Astrocyte of the hippocampus (primary cell): Measurements from ENCODE around the gene UXS1.
A peak's percentile ranks its signal among the peaks of the same experiment; 100 is the strongest.
"Not testable (repeated sequence)": the region's sequence is repeated elsewhere in the genome, so short reads cannot be mapped to it uniquely, and the experiment has no call there.

Experiments
- DNase-seq: peaks from one replicate; pipeline ENCODE4 v3.0.0; 2011; ENCODE audit warnings: low read depth, low spot score

The UXS1 gene

DNA sequence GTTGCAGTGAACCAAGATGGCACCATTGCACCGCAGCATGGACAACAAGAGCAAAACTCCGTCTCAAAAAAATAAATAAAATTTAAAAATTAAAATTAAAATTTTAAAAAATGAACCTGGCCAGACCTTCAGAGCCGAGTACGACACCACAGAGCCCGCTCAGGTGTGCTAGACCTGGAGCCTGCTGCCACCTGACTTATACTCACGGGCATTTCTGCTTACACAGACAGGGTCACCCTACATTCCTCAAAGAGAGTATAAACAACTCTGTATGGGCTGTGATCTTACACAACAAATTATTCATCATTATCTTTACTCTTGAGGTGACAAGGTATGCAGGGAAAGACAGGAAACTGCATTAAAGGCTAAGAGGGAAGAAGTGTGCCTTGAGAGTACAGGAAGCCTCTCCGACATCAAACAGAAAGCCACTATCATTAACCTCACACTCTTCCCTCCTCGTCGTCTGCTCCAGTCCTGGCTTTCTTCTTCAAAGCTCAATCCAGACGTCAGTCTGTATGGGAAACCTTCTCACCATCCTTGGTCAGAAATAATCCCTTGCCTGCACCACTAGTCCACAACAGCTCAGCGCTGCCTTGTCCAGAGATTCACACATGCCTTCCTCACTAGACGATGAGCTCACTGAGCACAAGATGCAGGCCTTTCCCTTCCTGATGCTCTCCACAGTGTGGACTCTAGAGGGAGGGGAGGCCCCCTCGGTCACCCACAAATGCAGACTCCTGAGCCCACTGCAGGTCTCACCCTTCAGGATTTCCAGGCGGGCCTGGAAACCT is 56.2 kb downstream of the UXS1 start:
- no peak for DNase-seq

DNA sequence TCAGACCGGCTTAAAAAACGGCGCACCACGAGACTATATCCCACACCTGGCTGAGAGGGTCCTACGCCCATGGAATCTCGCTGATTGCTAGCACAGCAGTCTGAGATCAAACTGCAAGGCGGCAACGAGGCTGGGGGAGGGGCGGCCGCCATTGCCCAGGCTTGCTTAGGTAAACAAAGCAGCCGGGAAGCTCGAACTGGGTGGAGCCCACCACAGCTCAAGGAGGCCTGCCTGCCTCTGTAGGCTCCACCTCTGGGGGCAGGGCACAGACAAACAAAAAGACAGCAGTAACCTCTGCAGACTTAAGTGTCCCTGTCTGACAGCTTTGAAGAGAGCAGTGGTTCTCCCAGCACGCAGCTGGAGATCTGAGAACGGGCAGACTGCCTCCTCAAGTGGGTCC is 62.9 kb downstream of the UXS1 start:
- not testable (repeated sequence) for DNase-seq

DNA sequence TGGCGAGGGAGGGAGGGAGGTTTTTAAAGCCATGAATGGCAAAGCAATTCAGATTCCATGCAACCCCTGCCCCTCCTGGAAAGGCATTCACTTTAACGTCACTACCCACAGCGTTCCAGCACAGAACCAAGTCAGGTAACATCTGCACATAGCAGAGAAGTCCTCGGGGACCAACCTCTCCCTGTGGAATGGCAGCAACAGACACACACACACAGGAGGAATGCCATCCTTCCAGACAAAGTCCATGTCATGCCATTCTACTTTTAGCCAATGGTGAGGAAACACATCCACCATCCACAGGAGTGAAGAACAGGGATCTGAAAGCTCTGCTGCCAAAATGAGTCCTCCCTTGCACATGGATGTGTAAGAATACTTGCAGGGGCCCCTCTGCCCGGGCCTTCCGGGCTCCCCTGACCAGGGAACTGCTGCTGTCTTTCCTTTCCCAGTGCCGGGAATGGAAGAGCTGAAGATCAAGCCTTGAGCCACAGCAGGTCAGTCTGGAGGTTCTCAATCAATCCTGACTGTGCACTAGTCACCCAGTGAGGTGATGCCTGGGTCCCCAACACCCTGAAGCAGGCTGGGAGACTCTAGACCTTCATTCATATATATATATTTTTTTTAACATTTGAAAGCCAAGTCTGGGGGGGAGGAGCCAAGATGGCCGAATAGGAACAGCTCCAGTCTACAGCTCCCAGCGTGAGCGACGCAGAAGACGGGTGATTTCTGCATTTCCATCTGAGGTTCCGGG is 63.7 kb downstream of the UXS1 start:
- no peak for DNase-seq

DNA sequence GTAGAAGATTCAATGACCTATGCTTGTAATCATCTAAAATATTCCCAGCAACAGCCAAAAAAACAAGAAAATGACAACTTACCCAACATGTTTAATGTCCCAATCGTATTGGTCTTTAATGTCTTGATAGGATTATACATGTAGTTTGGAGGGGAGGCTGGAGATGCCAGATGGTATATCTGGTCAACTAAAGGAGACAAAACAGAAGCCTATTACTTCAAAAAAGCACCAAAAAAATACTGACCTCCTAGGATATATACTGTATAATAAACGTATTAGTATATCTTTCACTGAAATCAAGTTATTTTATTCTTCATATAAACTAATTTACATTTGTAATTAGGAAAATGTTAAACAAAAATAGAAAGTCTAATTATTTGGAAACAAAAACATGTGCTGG is 64.5 kb downstream of the UXS1 start:
- no peak for DNase-seq

DNA sequence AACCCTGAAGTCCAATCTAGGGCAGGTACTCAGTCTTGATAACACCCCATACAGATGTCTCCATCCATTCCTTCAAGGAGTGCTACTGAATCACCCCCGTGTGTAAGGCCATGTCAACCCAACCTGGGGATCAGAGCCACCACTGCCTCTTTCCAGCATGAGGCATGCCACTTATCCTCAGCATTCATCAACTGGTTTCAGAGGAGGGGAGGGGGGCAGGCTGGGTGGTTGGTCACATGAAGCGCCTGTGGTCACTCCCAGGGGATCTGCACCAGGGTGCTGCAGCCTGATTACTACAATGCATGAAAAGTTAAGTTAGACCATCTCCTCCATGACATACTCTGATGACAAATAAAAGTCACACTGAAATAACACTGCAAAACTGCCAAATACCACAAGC is 65.0 kb downstream of the UXS1 start:
- DNase-seq, result no peak

DNA sequence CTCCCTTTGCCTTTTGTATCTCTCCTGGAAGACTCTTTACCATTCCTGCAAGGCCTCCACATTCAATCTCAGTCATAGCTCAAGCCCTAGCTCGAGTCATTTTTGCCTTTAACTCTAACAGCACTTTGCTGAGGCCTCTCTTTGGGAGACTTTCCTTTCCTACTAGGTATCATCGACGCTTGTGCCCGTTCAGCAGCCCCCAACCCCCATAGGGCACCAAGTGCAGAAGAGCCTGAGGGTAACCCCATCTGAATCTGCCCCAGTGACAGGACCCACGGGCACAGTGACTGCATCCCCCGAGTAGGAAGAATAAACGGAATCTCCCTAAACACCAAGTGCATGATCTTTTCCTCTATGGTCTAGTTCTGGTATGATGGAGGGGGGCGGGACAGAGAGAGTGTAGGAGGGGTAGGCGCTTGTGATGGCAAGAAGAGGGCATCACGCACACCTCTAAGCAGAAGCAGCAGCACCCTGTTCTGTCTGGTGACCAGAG is 66.3 kb downstream of the UXS1 start:
- no peak for DNase-seq

DNA sequence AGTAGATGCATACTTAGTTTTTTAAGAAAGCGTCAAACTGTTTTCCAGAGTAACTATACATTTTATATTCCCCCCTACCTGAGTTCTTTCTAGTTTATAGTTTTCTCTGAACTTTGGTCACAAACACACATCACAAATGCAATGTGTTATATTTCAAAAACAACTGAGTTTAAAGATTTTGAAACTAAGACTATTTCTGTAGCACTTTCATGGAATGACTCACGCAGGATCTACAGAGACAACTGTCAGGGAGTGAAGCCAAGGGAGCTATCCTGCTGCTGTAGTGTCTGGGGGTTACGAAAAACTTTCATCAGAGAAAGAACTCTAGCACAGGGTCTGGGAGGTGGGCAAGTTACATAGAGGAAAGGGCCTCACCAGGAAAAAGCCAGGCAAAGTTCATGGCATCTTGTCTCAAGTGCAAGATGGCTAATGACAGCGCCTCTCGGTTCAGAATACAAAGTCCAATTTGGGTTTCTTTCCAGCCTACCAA is 66.8 kb downstream of the UXS1 start:
- DNase-seq, result no peak

DNA sequence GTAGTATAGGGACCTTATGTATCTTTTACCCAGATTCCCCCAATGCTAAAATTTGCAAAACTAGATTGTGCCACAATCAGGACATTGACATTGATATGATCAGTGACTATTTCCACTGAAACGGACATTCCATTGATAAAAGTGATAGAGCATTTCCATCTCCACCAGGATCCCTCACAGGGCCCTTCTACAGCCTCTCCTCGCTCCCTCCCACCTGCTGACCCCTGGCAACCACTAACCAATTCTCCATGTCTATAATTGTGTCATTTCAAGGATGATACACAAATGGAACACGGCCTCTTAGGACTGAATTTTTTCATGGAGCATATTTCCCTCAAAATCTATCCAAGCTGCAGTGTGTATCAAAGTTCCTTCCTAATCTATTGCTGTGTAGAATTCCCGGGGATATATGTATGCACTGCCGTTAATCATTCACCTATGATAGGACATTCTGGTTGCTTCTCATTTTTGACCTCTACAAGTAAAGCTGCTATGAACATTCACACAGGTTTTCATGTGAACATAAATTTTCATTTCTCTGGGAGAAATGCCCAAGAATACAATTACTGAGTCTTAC is 67.3 kb downstream of the UXS1 start:
- DNase-seq, result no peak

DNA sequence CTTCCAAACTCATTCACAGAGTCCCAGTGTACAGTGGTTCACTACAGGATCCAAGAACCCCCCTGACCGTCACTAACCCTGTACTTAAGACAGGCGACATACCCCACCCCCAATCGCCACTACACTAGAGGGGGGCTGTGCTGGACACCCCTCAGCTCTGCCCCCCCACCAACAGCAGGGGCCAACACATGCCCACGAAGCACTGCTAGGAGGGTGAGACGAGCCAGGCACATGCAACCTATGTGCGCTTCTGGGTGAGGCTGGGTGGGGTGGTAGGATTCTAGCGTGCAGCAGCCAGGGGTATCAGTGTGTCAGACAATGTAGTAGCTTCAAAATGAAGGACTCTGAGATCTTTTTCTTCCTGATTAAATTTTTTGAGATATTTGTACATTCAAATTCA is 67.8 kb downstream of the UXS1 start:
- DNase-seq, result no peak

DNA sequence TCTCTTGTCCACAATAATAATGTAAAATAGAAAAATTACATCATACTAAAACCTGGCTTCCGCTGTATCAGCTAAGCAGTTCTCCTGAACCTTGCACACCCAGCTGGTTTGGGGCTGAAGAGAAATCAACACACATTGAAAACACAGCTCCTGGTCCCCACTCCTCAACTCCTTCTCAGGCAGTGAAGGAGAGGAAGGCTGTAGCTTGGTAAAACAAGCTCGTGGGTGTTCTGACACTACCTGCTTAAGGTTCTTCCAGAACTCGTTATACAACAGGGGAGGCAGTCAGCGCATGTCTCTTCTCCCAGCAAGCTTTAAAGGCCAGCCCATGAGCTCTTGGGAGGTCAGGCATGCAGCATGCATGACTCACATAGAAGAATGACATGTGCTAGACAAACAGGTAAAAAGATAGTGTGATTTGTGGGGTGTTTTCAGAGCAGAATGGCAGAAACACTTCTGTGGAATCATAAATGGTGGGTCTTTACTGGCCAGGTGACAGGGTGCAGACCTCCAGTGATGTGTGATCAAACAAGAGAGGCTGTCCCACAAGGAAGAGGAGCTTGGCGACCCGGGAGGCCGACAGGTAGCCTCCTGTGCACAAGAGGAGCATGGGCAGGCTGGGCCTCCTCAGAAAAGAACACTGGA is 69.1 kb downstream of the UXS1 start:
- peak; percentile 23 for DNase-seq

DNA sequence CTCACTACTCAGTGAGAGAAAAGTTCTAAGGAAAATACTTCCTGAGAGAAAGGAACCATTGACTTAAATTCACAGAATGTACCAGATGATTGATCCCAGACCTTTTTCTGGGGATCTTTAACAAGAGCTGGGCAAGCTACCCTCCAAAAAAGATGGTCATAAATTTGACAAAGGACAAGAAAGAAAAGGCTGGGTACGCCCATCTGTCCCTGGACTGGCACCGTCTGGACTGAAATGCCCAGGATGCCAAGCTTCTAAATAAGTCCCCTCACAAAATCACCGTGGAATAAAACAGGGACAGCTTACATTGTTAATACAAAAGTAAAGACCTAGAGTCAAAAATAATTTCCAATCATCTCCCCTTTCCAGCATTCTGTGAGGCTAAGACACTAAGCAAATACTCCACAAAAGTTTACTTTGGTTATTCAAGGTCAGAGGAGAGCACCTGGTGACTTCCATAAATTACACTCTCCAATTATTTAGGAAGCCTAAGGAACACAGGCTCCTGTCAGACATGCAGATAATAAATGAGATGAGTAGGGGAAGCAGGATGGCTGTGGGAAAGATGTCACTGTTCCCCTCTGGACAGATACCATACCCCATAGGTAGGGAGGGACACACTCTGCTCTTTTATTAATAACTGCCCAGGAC is 69.9 kb downstream of the UXS1 start:
- no peak for DNase-seq

DNA sequence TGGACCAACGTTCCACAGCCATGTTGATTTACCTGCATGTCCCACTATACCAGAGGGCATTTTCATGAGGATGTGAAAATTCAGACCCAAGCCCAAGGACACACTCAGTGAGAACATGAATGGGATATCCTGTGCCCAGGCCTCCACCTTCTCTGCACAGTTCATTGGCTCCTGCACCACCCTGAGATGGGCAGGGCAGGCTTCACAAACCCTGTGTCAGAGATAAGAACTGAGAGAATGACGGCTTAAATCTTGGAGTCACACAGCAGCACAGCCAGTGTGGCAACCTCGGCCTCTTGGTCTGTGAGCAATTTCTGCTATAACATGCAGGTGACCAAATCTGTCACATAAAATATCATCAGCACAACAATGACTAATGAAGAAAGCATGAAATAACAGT is 71.9 kb downstream of the UXS1 start:
- no peak for DNase-seq

DNA sequence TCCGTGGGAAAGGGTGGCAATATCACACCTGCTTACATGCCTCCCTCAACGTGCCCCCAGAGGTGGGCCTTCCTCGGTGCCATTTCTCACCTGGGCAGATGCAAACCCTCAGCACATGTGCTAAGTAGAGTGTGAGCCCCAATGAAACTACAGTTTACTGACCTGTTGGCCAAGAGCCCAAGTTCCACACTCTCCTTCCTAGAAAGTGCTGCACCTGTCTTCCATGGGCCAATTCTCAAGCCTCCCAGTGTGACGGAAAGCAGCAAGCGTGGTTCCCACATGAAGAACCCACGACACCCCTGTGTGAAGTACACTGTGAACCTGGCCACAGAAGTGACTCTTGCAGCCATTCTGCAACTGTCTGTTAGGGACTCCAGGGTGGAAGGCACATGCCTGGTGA is 73.7 kb downstream of the UXS1 start:
- no peak for DNase-seq

DNA sequence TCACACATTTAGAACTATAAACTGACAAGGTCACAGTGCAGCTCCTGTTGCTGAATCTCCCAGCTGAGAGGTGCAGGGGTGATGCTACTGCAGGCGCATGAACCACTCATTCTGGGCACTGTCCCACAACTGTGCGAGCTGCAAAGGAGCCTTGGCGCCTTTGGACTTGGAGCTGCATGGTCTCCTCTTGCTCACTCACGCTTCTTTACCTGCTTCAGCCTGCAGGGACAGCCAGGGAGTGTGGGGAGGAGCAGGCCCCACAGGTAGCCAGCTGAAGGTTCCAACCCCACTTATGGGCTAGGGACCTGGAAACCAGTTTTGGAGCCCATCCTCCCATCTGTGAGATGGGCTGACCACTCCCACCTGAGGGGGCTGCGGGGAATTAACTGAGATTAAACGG is 75.0 kb downstream of the UXS1 start:
- DNase-seq, result no peak

DNA sequence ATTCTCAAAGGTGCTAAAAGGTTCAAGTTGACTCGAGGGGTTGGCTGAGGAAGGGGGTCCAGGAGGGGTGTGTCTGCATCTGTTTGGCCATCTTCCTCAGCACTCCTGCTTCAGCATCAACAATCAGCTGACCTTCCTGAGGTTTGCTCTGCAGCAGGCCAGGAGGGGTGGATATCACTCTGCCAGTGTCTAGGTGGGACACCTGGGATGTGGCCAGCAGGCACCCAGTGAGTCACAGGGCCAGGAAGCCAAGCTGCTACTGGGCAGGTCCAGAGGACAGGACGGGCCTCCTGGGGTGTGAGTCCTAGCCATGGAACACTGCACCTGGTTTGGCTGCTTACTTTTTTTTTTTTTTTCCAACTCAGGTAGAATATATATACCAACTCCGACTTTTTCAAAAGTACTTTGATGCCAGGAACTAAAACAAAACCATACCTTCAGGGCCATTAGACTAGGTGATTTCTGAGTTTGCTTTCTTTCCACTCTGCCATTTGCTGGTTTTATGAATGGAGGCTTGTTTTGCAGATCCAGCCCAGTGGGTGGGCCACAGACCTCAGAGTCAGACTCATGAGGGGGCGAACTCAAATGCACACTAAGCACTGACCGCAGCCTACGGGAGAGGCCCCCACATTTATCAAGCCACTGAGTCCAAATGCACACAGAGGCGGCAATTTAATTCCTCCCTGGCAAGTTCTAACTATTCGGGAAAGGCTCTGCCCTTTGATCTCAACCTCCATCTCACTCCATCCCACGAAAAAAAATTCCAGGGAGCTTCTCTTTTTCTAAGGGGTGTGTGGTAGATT is 76.0 kb downstream of the UXS1 start:
- no peak for DNase-seq

DNA sequence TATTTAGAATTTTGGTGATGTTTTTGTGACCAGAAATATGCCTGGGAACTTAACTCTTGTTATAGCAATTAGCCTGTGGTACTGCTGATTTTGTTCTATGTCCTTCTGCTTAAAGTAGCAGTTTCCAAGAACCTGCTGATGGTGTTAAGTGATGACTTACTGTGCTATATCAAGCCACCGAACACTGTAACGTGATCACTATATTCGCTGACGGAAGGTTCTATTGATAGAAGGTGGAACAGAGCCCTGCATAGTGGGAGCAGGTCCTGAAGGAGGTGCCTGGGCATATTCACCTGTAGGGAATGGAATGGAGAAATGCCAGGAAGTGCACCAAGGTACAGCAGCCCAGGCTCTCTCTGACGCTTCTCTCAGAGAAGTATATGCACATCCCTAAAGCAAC is 76.8 kb downstream of the UXS1 start:
- no peak for DNase-seq

DNA sequence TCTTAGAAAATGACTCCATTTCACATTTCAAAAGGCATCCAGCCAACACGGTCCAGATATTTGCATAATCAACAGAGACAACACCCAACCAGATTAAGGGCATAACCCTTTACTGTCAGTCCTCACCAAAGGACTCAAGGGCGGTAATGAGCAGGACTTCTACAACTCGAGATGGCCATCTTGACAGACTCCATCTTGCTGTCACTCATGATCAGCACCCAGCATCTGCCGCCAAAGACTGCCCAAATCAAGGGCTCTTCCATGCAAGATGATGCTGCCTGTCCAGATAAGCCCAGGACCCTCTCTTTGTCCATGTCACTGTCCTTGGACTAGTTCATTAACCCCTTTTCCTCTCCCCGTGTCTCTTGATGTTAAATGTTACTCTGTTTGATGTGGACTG is 77.9 kb downstream of the UXS1 start:
- DNase-seq, result no peak

DNA sequence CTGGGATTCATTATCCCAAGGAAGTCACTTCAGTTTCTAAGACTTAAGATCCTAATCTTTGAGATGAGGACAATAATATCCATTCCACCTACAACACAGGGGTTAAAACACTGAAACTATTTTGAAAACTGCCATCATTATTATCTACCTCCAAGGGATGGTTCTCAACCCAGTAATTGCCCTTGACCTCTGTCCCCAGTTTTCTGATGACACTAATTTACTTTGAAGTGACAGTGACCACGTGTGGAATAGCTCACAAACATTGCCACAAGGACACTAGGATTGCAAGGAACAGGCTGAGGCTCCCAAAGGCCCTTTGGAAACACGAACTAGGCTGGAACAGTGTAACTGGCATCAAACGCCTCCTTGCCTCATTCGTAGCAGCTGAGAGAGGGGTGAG is 78.4 kb downstream of the UXS1 start:
- DNase-seq, result no peak

DNA sequence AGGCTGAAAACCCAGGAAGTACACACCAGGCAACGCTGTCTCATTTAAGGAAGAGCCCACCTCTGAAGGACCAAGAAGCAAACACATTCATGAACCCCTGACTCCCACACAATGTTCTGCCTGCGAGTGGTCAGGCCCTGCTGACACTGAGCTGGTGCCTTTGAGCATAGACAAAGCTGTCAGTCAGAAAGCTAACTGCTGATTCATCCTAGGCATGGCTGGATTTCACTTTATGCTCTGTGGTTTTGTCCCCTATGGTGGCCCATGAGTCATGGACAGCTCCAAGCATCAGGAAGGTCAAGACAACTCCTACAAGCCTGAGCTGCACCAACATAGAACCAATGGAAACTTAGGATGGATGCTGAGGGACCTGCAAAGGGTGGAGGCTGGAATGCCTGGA is 78.9 kb downstream of the UXS1 start:
- peak; percentile 75 for DNase-seq

DNA sequence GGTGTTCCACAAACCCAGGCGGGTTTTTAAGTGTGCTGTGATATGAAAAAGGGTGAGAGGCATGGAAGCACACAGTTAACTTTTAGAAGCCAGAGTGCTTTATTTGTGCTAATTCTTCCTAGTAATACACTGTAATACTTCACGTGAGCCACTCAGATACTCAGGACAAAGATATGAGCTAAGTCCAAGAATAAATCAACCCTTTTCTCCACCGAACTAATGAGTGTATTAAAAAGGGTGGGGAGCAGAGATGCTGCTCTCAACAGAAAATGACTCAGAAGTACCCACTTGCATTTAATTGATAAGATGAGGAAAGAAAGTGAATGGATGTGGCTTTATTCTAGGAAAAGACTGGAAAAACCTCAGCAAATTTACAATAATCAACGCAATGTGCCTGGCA is 79.9 kb downstream of the UXS1 start:
- no peak for DNase-seq
